ENCODE results near the gene DDAH1. TPM values are rescaled to one million over a fixed set of nuclear protein-coding genes. Genes with fewer than 3 reads are reported as not detected.

Gene DDAH1
- total RNA-seq, 1 experiment from 2014 or later, result 36.3 TPM

- Histone ChIP-seq H3K23ac (ENCODE audit: insufficient read length, low read depth, low read length) (no peak overlapping the region), H3K14ac (ENCODE audit: insufficient read depth, low read length) (no peak overlapping the region), H2BK120ac (ENCODE audit: low read depth, low read length, poor library complexity, severe bottlenecking) (no peak overlapping the region), H4K91ac (ENCODE audit: insufficient read length, low read depth, low read length) (no peak overlapping the region), H4K8ac (replicated peaks; ENCODE audit: insufficient read length, low read depth, low read length) (no peak overlapping the region), H4K5ac (ENCODE audit: insufficient read length, low read depth, low read length) (no peak overlapping the region), H2BK15ac (ENCODE audit: low read depth, low read length) (no peak overlapping the region), H3K18ac (ENCODE audit: insufficient read length, low read depth, low read length) (no peak overlapping the region), H2AK5ac (ENCODE audit: insufficient read length, low read length) (no peak overlapping the region), H4K20me1 (ENCODE audit: control insufficient read depth, insufficient read depth, insufficient read length) (no peaks in the 10 kb centered on the region), H3K4me2 (ENCODE audit: insufficient read depth, insufficient read length, low read length) (no peak overlapping the region), H3K4me1 (ENCODE audit: insufficient read depth, low read length) (no peaks in the 10 kb centered on the region), H2BK5ac (ENCODE audit: insufficient read length, low read length) (no peak overlapping the region), H3K9ac (ENCODE audit: extremely low read depth, insufficient read length, low read length) (no peak overlapping the region), H3K23me2 (ENCODE audit: insufficient read length, low read depth, low read length, poor library complexity, severe bottlenecking) (no peaks in the 10 kb centered on the region), H3K27me3 (ENCODE audit: insufficient read depth, low read length) (no peaks in the 10 kb centered on the region), H3K9me3 (ENCODE audit: control insufficient read depth, low read depth, low read length) (no peaks in the 10 kb centered on the region), H3K4ac (ENCODE audit: low read depth, low read length) (no peak overlapping the region), H2AFZ (ENCODE audit: low read length) (no peak overlapping the region), H3K79me2 (ENCODE audit: insufficient read depth, low read length) (no peaks in the 10 kb centered on the region), H3T11ph (ENCODE audit: low read length) (no peak overlapping the region), H2BK20ac (ENCODE audit: low read depth, low read length, poor library complexity, severe bottlenecking) (no peak overlapping the region), H3K27ac (ENCODE audit: insufficient read length, low read depth, low read length) (no peak overlapping the region), H3K79me1 (ENCODE audit: insufficient read depth, low read depth, low read length, poor library complexity, severe bottlenecking) (no peaks in the 10 kb centered on the region), H3K56ac (ENCODE audit: insufficient read length, low read depth, low read length) (no peak overlapping the region), H2BK12ac (ENCODE audit: insufficient read length, low read depth, low read length) (no peak overlapping the region)
- Mint-ChIP-seq H3K36me3 (ENCODE audit: insufficient read depth in 1 of 3, low read depth in 3 of 3) (no peaks in the 10 kb centered on the region), H3K9me3 (no peaks in the 10 kb centered on the region), H3K4me3 (no peak overlapping the region), H3K27ac (no peak overlapping the region; a peak in 1 of 7 replicates), H3K27me3 (ENCODE audit: low read depth) (no peaks in the 10 kb centered on the region; the same call in 1 of the 2 replicates), H3K4me1 (peaks cover 12 to 13% of the 10 kb centered on the region in 2 experiments)
- DNase-seq, result no peak
- TF ChIP-seq CTCF (conservative IDR thresholded peaks at IDR 0.05), result no peak
- WGBS (ENCODE audit: extremely low coverage, insufficient read length, low lambda C conversion rate), result no CpG with 5 or more reads among the region's 3 CpGs
Observed at GRCh38 chr1:85300140-85300539, 164.8 kb downstream of the DDAH1 start.

Measured in H9 (cell line).